GM12878 (cell line): ENCODE measurements around the gene SLC25A33. TPM values are rescaled to one million over a fixed set of nuclear protein-coding genes. Genes with fewer than 3 reads are reported as not detected.

Source experiments
- DPF2 ChIP-seq: fragments of 450-650 bp; IDR thresholded peaks from 2 replicates; pipeline ENCODE4 v1.6.1; 2017; ENCODE audit warnings: mild to moderate bottlenecking
- MTA3 ChIP-seq: IDR thresholded peaks from 2 replicates; pipeline ENCODE4 v1.6.1; 2012; ENCODE audit warnings: low read length, inconsistent platforms, borderline replicate concordance
- NR2C2 ChIP-seq: IDR thresholded peaks from 2 replicates; pipeline ENCODE4 v1.6.1; 2011; ENCODE audit warnings: borderline replicate concordance, low read depth; ENCODE audit not compliant: control insufficient read depth, insufficient read length
- RFX5 ChIP-seq: IDR thresholded peaks from 2 replicates; pipeline ENCODE4 v1.6.1; 2011; ENCODE audit warnings: low read depth, low read length, improper control_type of control experiment
- SMC3 ChIP-seq: IDR thresholded peaks from 2 replicates; pipeline ENCODE4 v1.6.1; 2011; ENCODE audit warnings: low read length, improper control_type of control experiment, borderline replicate concordance
- ZNF207 ChIP-seq: fragments of 450-650 bp; IDR thresholded peaks from 2 replicates; pipeline ENCODE4 v1.6.1; 2014; ENCODE audit warnings: antibody characterized with exemption, mild to moderate bottlenecking, borderline replicate concordance
- ZNF384 ChIP-seq: IDR thresholded peaks from 2 replicates; pipeline ENCODE4 v1.6.1; 2012; ENCODE audit warnings: low read depth, mild to moderate bottlenecking, low read length, improper control_type of control experiment, borderline replicate concordance
- polyA plus RNA-seq, 11 experiments: library from polyadenylated mRNA; depleted of rRNA in 4 of 11; unstranded in 6 of 11; stranded (reverse) in 5 of 11; fragments of >200 nt; fragmentation: Nextera tagmentation in 4 of 11; fragmentation: Illumina TruSeq in 1 of 11; extraction: Ambion mirVana in 4 of 11; extraction: Trizol in 1 of 11; gene quantifications; 1 replicate in 1 of 11; 2 replicates in 10 of 11; pipeline versions ENCODE4 v1.2.1 to v1.2.3, GENCODE V29; 2011 to 2016; ENCODE audit warnings: inconsistent platforms in 2 of 11, missing spikeins in 2 of 11, low read depth in 1 of 11
- total RNA-seq, 4 experiments: library from RNA; depleted of rRNA in 3 of 4; stranded (reverse); fragments of >200 nt in 3 of 4; fragmentation: Illumina TruSeq in 1 of 4; extraction: Trizol in 1 of 4; gene quantifications; 2 replicates each; pipeline versions ENCODE4 v1.2.1 to v1.2.3, GENCODE V29; 2013 to 2021
- TF ChIP-seq, protein P1 (sequence below): fragments of 450-650 bp; formaldehyde crosslinking; IDR thresholded peaks from 2 replicates; pipeline ENCODE4 v1.5.0; 2022; ENCODE audit warnings: mild to moderate bottlenecking, missing genetic modification characterization
- TF ChIP-seq, protein P2 (sequence below): fragments of 450-650 bp; IDR thresholded peaks from 2 replicates; pipeline ENCODE4 v1.6.1; 2016; ENCODE audit warnings: mild to moderate bottlenecking
- TF ChIP-seq, protein P3 (sequence below): fragments of 450-650 bp; IDR thresholded peaks from 2 replicates; pipeline ENCODE4 v1.6.1; 2017; ENCODE audit warnings: mild to moderate bottlenecking, low read depth, inconsistent platforms; ENCODE audit not compliant: poor library complexity, severe bottlenecking

The SLC25A33 gene
- total and polyA plus RNA-seq, 10 of the 15 experiments (the other 5 are each of a cell fraction or from before 2014, with no cell fraction given) = 1.7 to 11.2 (median 8.4) TPM

DNA sequence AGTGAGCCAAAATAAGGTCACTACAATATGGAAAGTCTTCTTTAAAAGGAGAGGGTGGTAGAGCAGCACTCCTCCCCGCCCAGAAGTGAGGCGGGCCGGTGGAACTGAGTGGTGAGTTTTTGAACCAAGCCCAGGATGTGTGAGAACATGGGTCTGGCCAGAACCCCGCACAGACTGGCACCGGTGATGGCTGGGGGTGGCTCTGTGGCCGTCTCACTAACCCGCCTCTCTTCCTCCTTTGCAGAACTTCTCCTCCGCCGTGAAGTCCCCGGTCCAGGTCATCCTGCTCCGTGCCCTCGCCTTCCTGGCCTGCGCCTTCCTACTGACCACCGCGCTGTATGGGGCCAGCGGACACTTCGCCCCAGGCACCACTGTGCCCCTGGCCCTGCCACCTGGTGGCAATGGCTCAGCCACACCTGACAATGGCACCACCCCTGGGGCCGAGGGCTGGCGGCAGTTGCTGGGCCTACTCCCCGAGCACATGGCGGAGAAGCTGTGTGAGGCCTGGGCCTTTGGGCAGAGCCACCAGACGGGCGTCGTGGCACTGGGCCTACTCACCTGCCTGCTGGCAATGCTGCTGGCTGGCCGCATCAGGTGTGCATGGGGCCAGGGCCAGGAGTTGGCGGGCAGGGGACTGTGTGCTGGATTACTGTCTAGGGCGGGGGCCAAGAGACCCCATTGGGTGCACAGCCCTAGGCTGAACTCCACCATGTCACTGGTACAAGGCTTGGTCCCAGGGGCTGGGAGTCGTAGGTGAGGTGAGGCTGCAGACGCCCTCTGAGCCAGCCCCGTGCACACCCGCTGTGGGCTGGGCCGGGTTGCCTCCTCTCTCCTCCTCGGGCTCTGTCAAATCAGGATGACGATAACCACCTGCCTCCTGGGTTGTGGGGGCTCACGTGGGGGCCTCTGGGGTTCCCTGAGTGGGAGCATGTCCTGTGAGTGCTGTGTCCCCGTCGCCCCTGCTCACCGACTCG lies 61.9 kb downstream of the SLC25A33 start (continued):
- no peak for TF ChIP-seq SMC3
- TF ChIP-seq, protein P1, sequence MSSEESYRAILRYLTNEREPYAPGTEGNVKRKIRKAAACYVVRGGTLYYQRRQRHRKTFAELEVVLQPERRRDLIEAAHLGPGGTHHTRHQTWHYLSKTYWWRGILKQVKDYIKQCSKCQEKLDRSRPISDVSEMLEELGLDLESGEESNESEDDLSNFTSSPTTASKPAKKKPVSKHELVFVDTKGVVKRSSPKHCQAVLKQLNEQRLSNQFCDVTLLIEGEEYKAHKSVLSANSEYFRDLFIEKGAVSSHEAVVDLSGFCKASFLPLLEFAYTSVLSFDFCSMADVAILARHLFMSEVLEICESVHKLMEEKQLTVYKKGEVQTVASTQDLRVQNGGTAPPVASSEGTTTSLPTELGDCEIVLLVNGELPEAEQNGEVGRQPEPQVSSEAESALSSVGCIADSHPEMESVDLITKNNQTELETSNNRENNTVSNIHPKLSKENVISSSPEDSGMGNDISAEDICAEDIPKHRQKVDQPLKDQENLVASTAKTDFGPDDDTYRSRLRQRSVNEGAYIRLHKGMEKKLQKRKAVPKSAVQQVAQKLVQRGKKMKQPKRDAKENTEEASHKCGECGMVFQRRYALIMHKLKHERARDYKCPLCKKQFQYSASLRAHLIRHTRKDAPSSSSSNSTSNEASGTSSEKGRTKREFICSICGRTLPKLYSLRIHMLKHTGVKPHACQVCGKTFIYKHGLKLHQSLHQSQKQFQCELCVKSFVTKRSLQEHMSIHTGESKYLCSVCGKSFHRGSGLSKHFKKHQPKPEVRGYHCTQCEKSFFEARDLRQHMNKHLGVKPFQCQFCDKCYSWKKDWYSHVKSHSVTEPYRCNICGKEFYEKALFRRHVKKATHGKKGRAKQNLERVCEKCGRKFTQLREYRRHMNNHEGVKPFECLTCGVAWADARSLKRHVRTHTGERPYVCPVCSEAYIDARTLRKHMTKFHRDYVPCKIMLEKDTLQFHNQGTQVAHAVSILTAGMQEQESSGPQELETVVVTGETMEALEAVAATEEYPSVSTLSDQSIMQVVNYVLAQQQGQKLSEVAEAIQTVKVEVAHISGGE (CRISPR knock-in tag) = no peak
- TF ChIP-seq MTA3 = no peak
- TF ChIP-seq, protein P2, sequence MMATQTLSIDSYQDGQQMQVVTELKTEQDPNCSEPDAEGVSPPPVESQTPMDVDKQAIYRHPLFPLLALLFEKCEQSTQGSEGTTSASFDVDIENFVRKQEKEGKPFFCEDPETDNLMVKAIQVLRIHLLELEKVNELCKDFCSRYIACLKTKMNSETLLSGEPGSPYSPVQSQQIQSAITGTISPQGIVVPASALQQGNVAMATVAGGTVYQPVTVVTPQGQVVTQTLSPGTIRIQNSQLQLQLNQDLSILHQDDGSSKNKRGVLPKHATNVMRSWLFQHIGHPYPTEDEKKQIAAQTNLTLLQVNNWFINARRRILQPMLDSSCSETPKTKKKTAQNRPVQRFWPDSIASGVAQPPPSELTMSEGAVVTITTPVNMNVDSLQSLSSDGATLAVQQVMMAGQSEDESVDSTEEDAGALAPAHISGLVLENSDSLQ = no peak
- no peak for TF ChIP-seq ZNF207
- TF ChIP-seq RFX5 = no peak
- no peak for TF ChIP-seq ZNF384
- TF ChIP-seq DPF2 = no peak
- no peak for TF ChIP-seq NR2C2
- TF ChIP-seq, protein P3, sequence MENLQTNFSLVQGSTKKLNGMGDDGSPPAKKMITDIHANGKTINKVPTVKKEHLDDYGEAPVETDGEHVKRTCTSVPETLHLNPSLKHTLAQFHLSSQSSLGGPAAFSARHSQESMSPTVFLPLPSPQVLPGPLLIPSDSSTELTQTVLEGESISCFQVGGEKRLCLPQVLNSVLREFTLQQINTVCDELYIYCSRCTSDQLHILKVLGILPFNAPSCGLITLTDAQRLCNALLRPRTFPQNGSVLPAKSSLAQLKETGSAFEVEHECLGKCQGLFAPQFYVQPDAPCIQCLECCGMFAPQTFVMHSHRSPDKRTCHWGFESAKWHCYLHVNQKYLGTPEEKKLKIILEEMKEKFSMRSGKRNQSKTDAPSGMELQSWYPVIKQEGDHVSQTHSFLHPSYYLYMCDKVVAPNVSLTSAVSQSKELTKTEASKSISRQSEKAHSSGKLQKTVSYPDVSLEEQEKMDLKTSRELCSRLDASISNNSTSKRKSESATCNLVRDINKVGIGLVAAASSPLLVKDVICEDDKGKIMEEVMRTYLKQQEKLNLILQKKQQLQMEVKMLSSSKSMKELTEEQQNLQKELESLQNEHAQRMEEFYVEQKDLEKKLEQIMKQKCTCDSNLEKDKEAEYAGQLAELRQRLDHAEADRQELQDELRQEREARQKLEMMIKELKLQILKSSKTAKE = no peak
